ENCODE data around the gene CD300LF. TPM values are rescaled to one million over a fixed set of nuclear protein-coding genes. Genes with fewer than 3 reads are reported as not detected.

CD300LF gene
- total RNA-seq, 1 donor from 2014 or later, result 0.49 TPM

DNA sequence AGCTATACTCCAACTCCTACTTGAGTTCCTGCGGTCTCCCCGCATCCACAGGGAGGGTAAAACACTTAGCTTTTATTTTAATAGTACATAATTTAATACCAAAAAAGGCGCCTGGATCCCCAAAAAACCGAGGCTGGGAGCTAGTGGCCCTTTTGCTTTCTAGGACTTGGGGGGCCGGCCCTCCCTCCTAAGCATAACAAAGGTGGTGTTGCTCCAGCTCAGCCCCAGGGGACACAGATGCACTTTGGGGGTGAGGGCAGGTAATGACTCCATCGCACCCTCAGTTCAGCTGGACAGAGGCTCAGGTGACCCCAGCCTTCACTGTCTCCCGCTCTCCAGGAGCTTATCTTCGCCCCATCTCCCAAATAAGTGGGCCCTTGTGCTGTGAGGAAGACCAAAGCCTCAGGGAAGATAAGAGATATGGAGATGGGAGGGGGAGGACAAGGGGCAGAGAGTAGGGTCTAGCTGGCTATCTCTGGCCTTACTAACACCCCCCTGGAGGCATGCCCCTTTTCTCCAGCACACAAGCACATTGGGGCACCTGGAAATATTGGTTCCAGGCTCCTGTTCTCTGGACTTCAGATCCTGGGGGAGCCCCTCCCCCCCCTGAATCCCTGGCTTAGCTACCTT, 32.9 kb upstream of the CD300LF start:
- DNase-seq, result no peak

DNA sequence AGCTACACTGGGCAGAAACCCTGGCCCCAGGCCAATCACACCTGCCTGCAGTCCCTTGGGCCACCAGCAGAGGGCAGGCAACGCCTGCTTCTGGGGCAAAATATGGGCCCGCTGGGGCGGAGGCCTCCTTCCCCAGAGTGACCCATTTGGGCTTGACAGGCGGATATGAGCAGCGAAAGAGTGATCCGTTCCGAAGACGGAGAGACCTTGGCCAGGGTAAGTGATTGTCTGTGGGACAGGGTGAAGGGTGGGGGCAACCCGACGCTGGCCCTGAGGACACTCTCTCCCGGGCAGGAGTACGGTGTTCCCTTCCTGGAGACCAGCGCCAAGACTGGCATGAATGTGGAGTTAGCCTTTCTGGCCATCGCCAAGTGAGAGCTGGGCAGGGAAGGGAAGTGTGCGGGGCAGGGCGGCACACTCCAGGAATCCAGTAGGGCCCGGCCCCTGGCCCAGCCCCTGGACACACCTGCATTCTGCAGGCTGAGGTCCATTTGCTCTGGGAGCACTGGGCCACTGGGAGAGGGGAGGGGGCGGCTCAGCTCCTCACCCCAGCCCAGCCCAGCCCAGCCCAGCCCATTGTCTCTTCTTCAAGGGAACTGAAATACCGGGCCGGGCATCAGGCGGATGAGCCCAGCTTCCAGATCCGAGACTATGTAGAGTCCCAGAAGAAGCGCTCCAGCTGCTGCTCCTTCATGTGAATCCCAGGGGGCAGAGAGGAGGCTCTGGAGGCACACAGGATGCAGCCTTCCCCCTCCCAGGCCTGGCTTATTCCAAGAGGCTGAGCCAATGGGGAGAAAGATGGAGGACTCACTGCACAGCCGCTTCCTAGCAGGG, 32.2 kb upstream of the CD300LF start:
- peak; percentile 31 for DNase-seq

DNA sequence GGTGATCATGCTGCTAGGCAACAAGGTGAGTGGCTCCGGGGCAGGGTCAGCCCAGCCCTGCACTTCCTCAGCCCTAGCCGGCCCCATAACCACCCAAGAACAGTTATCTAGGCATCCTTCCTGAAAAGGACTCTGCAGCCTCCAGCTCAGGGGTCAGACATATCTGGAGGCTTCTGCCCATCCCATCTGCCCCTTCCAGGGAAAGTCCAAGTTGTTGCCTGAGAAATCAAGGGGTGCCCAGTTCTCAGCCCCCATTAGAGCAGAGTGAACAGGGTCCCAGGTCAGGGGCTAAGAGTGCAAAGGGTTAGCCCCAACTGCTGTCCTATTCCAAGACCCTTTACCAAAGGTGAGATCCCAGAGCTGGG, 31.6 kb upstream of the CD300LF start:
- DNase-seq, result no peak

DNA sequence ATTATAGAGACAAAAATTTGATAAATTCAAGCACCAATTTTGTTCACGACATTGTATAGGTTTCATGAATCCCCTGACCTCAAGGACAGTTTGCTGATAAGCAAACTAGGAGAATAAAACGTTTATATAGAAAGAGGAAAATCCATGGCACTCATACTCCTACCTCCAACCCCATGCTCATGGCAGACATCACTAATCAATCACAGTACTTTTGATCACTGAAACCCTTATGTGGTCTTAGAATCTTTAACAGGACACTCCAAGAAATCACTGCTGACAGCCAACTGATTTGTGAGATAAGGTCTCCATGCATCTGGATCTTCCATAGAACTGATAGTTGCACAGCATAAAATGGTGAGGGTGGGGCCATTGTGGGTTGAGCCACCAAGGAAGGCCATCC, 31.0 kb upstream of the CD300LF start:
- no peak for DNase-seq

DNA sequence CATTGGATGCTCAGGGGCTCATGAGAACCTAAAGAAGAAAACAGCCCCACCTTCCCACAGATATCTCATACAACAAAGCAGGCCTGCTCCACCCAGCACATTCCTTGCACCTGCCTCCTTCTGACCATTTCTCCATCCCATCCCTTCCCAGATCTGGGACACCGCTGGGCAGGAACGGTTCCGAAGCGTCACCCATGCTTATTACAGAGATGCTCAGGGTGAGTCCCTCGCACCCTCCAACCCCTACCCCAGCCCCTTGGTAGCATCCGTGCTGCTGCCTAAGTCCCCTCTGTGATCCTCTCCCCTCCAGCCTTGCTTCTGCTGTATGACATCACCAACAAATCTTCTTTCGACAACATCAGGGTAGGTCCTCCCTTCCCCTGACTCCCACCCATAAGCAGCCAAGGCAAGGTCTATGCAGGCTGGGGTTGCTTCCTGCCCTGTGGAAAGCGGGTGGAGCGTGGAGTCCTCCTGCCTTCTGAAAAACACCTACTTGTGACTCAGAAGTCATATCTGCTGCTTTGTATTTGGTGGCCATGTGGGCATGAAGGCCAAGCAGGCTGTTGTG, 30.3 kb upstream of the CD300LF start:
- no peak for DNase-seq

DNA sequence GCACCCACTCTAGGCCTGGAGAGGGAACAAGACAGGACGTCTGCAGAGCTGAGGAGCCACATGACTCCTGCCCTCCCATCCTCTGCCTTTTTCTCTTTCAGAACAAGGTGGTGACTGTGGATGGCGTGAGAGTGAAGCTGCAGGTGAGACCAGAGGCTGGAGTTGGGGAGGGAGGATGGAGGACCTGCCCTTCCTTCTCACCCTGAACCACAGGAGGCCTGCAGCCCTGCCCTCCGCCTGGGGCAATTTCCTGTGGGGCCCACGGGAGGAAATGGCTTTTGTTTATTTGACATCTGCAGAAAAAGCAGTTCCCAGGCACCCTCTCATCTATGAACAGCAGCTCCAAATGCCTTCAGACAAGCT, 29.4 kb upstream of the CD300LF start:
- no peak for DNase-seq

DNA sequence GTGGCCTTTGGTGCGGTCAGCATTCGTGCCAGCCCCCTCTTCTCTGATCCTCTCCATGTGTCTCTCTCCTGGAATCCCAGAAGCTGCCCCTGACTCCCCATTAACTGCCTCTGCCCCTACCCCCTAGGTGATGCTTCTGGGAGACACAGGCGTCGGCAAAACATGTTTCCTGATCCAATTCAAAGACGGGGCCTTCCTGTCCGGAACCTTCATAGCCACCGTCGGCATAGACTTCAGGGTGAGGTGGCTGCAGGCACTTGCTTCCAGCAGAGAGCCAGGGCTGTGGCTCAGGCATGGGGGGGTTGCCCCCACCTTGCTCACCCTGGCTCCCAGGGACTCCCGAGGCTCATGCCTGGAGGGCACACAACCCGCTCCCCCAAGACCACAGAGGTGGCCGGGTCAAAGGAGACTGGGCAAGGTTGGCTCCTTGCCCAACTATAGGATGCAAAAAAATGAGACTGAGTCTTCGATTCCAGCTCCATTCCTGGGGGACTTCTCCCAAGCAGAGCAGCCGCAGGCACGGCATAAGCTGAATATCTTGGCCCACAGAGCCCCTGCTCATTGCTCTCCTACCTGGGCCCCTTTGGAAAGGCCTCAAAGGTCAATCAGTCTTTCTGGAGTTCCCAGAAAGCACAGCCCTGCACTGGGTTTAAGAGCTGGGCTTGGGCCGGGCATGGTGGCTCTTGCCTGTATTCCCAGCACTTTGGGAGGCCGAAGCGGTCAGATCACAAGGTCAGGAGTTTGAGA, 28.1 kb upstream of the CD300LF start:
- DNase-seq, result no peak

DNA sequence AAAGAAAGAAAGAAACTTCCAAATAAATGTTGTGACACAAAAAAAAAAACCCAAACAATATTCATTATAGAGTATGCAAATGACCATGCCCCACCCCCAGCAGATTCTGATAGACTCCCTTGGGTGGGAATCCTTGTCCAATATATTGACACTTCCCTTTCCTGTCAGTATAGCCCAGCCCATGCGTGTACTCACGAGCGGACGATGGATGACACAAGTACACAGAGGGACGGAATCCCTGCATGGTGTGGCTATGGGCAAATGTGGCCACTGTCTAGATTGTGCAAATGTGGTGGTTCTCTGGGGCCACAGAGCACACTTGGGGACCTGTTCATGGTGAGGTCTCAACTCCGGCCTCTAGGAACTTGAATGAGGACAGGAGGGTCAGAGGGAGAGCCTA, 27.4 kb upstream of the CD300LF start:
- DNase-seq, result no peak

DNA sequence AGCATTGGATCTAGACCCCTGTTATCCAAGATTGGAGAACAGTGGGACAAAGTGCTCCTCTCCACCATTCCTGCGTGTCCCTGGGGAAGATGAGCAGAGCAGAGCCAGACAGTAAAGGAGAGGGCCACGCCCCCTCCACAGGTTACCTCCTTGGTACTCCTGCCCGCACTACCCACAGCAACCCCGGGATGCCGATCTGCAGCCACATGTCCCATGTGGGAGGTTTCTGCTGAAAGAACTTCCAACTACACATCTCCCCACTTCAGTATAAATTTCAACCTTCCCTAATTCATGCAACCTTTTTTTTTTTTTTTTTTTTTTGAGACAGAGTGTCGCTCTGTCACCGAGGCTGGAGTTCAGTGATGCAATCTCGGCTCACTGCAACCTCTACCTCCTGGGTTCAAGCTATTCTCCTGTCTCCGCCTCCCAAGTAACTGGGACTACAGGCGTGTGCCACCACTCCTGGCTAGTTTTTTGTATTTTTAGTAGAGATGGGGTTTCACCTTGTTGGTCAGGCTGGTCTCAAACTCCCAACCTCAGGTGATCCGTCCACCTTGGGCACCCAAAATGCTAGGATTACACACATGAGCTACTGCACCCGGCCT, 26.6 kb upstream of the CD300LF start:
- no peak for DNase-seq

DNA sequence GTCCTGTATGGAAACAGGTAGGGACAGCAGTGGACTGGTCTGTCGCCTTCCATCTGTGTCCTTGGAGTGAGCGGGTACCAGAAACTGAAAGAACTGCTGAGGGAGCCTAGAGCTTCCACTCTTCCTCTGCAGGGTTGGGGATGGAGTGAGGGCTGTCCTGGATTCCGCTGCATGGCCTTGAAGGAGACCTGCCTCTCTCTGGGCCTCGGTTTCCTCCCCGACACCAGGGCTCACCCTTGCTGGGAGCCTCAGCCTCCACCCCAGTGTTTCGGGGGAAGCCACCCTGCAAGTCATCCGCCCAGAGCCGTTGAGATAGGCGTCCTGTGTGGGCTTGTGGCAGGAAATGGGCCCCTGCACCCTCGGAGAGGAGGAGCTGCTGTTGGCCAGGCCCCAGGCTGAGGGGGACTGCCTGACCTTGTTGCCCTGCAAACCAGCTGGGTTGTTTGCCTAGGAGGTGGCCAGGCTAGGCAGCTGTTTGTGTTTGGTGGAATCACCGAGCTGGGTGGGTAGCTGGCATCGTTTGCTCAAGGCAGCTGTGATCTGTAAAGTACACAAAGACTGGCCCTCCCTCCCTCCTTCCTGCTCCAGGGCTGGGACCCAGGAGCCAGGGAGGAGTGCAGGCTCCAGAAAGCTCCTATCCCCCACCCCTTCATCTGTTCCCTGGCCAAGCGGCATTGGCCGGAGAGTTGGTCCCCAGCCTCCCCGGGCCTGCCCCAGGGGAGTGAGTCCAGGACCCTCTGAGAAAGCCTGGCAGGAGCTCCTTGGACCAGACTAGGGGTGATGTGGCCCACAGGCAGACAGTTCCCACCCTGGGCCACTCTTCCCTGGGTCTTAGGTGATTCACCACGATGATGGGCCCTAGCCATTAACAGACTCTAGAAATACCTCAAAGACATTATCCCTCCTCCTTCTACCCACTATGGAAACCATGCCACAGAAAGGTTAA, 25.6 kb upstream of the CD300LF start:
- no peak for DNase-seq

DNA sequence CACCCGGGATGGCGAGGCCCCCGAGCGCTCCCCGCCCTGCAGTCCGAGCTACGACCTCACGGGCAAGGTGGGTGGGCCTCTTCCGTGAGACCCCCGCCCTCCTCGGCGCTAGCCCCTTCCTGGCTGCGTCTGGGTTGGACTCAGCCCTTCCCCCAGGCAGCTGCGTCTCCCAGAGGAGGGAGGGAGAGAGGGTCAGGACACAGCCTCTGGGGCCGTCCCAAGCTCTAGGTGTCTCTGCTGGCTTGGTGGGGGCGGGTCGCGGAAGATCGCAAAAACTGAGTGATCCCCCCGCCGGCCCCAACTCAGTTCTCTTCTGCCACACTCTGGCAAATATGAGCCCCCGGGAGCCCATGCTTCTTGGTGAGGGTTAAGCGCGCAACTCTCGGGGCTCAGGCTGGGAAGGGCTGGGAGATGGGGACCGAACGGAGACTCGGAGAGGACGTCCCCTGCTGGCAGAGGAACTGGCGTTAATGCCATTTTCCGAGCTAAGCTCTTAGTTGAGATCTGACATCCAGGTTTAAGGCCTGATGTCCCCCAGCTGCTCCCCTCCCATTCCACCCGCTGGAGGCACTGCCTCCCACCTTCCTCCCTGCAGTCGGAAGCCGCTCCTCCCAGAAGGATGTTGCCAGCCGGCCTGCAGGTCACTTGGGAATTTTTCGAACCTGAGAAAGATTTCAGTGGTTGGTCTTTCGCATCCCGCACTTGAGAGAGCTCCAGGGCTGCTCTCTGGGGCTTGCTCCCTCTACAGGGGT, 24.8 kb upstream of the CD300LF start:
- no peak for DNase-seq

DNA sequence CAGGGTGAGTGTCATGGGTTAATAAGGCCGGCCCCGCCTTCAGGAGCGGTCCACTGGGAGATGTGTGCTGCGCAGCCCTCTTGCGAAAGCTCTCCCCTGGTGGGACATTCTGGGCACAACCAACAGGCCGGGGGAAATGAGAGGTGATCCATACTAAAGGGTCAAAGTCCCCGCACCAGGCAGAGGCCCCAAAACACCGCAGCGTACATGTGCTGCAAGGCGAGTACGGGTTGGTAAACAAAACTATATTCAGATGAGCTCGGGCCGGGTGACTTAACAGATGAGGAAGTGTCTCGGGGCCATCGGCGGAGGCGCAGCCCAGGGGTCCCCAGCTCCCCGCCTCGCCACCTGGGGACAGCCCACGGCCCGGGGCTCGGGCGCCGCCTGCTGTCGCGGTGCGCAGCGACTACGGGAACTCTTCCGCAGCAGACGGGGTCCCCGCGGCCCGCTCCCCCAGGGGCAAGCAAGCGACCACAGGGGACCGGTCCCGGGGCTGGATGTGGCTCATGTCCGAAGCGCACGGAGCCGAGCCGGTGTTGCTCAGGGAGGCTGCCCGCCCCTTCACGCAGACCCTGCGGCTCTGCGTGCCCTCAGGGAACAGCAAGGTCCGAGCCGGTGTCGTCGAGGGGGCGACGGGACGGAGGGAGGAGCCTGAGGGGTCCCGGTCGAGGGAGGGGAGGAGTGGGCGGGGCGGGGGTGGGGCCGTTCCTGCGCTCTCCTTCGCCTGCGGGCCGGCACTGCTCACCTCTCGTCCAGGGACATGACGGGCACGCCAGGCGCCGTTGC, 24.0 kb upstream of the CD300LF start, which contains the start of gene RAB37:
TSS of gene RAB37 (plus strand) at position 744 of the 786 bp plus-strand sequence. CDS start at position 761, 17 bp downstream.
- DNase-seq, result no peak

DNA sequence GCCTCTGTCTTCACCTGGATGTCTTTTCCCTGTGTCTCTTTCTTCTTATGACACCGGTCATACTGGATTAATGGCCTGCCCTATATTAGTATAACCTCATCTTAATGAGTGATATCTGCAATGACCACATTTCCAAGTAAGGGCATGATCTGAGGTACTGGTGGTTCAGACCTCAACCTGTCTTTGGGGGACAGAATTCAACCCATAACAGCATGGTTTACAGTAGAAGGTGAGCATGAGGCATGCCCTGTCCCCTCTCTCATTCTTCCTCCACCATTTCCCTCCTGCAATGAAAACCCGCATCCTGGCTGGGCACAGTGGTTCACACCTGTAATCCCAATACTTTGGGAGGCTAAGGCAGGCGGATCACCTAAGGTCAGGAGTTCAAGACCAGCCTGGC, 21.5 kb upstream of the CD300LF start:
- DNase-seq, result no peak

DNA sequence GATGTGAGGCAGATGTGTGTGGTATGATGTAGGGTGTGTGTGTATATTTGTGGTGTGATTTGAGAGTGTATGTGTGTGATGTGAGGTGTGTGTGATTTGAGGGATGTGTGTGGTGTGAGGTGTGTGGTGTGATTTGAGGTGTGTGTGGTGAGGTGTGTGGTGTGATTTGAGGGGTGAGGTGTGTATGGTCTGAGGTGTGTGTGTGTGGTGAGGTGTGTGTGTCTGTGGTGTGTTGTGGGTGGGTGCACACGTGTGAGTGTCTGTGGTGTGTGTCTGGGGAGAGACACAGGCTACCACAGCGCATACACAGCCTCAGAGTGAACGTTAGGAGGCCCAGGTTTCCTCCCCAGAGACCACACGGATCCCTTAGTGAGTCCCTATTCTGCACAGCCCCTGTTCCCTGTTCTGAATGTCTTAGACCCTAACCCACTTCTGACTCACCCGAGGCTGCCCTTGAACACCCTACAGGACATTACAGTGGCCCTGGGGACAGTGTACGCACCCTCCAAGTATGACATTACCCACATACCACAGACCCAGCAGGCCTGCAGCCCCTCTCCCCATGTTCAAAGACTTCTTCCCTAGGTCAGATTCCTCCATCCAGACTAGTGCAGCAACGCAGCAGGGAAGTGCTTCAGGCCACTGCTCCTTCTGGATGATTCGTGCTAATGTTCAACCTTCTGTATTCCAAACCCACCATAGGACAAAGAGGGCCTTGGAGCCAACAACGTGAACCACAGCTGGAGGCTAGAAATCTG, 20.8 kb upstream of the CD300LF start:
- no peak for DNase-seq

DNA sequence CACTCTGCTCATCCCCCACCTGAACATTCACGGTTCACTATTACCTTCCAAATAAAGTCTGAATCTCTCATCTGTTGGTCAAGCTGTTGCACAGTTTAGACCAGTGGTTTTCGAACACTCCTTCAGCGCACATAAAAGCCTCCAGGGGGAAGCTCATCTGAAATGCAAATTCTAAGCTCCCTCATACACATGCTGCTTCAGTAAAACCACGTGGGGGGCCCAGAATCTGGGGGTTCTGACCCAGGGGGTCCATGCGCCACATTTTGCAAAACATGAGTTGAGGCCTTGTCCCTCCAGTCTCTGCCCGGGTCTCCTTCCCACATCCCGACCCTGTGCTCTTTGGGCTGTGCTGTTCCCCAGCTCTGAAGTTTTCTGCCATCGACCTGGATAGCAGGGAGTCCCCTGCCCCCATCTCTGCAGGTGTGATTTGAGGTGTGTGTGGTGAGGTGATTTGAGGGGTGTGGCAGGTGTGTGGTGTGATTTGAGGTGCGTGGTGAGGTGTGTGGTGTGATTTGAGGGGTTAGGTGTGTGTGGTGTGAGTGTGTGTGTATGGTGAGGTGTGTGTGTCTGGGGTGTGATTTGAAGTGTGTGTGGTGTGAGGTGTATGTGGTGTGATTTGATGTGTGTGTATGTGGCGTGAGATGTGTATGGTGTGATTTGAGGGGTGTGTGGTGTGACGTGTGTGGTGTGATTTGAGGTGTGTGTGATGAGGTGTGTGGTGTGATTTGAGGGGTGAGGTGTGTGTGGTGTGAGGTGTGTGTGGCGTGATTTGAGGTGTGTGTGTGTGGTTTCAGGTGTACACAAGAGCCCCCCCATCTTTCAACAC, 19.5 kb upstream of the CD300LF start:
- DNase-seq, result no peak

DNA sequence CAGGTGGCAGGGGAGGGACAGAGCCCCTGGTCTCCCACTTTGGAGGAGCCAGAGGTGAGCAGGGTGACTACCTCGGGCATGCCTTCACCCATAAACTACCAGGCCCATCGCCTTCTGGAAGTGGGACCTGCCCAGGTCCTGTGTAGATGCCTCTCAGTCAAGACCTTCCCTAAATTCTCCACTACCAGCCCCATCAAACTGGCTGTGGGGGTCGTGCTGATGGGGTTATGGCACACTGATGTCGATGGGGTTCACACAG, 18.6 kb upstream of the CD300LF start:
- no peak for DNase-seq

DNA sequence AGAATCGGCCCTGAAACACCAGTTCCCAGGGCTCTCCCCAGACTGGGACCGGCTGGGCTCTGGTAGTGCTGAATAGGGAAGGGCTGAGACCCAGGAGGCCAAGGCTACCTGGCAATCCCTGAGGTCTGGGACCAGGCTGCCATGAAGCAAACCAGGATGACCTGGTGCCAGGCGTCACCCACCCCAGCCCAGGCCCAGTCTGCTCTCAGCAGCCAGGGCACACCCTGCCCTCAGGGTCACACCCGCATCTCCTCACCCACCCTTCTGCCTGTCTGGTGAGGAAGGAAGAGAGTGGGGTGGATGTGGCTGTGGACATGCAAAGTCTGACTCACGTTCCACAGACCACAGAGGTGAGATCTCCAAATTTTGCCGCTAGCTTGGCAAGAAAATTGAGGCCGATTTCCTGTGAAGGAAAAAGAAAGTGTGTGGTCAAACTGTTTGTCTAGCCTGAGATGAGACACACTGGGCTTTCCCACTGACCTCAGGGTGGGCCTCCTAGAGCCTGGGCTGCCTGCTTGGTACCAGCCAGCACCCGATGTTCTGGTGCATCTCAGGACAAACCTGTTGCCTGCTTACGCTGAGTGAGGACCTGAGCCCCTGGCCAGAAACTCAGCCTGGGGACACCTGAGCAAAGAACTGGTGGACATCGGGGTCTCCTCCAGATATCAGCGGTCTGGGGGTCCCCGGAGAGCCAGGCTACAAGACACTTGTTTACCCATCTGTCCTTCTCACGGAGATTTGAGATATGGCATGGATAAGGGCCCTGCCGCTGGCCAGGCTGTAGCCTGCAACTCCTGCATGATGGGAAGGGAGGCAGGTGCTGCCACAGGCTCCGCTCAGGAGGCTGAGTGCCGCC, 18.0 kb upstream of the CD300LF start:
- DNase-seq, result no peak

All from skin of body (tissue), 2 donors.